GM13976 (cell line): ENCODE data around the gene EPHB3.
"Not testable (repeated sequence)": the region's sequence is repeated elsewhere in the genome, so short reads cannot be mapped to it uniquely, and the experiment has no call there.

Experiments used
- DNase-seq: peaks from one replicate; pipeline ENCODE4 v3.0.0; 2012; ENCODE audit warnings: low spot score
- in situ Hi-C: fragments of 300-500 bp; cut with MboI; formaldehyde crosslinking; loops from one replicate; pipeline ENCODE4 v1.12.0; 2022; ENCODE audit warnings: low sequenced_read_pairs, mixed read lengths, inconsistent platforms; ENCODE audit not compliant: unreplicated experiment
- TF ChIP-seq, protein P1 (sequence below): IDR thresholded peaks from 2 replicates; pipeline ENCODE4 v1.5.1; 2012; ENCODE audit warnings: borderline replicate concordance, mild to moderate bottlenecking; ENCODE audit not compliant: insufficient read depth; ENCODE audit errors: extremely low read depth, missing control alignments, control extremely low read depth

EPHB3 gene

GRCh38 chr3:184616436-184616835, 54.9 kb downstream of the EPHB3 start:
- in situ Hi-C loops: no loop called here
- TF ChIP-seq, protein P1, sequence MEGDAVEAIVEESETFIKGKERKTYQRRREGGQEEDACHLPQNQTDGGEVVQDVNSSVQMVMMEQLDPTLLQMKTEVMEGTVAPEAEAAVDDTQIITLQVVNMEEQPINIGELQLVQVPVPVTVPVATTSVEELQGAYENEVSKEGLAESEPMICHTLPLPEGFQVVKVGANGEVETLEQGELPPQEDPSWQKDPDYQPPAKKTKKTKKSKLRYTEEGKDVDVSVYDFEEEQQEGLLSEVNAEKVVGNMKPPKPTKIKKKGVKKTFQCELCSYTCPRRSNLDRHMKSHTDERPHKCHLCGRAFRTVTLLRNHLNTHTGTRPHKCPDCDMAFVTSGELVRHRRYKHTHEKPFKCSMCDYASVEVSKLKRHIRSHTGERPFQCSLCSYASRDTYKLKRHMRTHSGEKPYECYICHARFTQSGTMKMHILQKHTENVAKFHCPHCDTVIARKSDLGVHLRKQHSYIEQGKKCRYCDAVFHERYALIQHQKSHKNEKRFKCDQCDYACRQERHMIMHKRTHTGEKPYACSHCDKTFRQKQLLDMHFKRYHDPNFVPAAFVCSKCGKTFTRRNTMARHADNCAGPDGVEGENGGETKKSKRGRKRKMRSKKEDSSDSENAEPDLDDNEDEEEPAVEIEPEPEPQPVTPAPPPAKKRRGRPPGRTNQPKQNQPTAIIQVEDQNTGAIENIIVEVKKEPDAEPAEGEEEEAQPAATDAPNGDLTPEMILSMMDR: no peak
- DNase-seq: no peak

DNA sequence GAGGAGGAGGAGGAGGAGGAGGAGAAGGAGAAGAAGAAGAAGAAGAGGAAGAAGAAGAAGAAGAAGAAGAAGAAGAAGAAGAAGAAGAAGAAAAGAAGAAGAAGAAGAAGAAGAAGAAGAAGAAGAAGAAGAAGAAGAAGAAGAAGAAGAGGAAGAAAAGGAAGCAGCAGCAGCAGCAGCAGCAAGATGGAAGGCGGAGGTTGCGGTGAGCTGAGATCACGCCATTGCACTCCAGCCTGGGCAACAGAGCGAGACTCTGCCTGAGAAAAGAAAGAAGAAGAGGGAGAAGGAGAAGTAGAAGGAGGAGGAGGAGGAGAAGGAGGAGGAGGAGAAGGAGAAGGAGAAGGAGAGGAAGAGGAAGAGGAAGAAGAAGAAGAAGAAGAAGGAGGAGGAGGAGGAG, 55.7 kb downstream of the EPHB3 start:
- DNase-seq, in situ Hi-C loops: not testable (repeated sequence)

DNA sequence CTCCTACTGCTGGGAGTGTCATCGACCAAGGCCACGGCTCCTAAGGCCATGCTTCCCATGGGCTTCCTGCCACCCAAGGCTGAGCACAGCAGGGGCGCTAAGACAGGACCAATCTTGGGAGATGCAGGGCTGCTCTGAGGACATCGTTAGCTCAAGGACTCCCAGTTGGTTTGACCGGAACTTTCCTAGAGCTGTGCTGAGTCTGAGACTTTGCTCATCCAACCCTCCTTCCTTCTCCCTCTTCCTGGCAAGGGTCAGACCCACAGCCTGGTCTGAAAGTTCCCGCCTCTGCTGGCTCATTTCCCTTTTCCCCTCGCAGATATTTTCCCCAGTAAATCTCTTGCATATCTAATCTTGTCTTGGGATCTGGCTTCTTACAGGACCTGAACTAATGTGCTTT, 57.2 kb downstream of the EPHB3 start:
- in situ Hi-C loops: no loop called here
- DNase-seq: no peak
- TF ChIP-seq, protein P1: no peak

DNA sequence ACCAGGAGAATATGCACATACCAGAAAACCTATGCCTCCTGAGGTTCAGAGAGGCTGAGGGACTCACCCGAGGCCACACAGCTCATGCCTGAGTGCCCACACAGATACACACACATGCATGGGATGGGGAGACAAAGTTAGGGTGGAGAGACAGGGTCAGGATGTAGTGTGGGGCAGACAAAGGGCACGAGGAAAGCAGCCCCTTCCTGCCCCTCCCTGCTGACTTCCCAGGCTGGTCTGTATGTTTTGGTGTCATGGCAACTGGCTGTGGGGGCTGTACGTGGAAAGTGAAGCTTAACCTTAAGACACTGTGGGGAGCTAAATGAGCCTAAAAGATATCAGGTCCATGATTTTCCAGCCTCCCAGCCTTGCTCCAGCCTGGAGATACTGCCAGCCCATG, 57.8 kb downstream of the EPHB3 start:
- in situ Hi-C loops: no loop called here
- TF ChIP-seq, protein P1: no peak
- DNase-seq: no peak

DNA sequence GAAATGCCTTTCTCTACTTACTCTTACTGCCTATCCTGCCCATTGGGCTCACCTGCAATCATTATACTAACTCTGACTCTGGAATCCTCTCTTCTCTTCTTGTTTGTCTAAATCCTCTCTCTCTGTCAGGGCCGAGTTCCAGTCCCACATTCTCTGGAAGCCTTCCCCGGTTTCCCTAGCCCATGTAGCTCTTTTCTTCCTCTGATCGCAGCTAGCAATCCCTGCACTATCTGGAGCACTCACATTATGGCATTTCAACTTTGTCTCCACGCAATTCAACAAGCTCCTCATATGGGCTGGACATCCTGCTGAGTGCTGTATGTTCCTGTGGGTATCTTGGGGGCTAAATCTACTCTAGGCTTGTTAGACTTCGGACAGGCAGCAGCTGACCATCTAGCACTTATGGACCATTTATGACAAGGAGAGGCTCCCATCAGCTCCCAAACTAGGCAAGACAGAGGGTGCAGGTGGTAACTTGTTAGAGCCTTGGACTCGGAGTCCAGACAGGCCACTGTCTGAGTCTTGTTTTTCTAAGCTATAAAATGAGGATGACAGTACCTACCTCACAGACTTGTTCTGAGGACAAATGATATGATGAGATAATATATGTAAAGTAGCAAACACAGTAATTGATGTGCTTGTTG, 58.3 kb downstream of the EPHB3 start:
- no peak for DNase-seq
- in situ Hi-C loops: no loop called here
- TF ChIP-seq, protein P1: no peak

DNA sequence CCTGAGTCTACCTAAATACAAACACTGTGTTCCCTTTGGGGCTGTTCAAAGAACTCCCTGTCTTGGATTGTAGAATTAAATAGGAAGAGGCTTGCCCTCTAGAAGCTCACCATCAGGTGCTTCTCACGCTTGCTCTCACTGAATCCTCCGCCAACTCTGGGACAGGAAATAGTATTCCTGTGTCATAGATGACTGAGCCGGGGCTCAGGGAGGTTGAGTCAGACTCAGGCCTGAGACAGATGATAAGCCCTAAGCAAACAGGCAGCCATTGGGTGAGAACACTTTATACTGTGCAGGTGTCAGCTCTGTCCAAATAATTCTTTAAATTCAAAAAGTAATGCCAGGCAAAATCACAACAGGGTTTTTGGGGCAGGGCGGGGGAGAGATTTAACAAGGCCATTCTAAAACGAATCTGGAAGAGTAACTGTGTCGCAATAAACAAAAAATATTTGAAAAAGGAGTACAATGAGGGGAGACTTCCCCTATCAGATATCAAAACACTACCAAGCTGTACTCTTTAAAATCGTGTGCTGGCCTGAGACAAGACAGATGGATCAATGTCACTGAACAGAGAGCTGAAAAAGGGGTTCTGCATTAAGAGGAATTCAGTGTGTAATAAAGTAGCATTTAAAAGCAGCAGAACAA, 59.0 kb downstream of the EPHB3 start:
- in situ Hi-C loops: no loop called here
- TF ChIP-seq, protein P1: no peak
- no peak for DNase-seq

- DNase-seq, in situ Hi-C loops: not testable (repeated sequence)
Observed at GRCh38 chr3:184622156-184622555, 60.6 kb downstream of the EPHB3 start.
